ENCODE measurements around the gene TSPAN31.

- no peak for TF ChIP-seq RAD21 (conservative IDR thresholded peaks at IDR 0.05 in 1 of 2, IDR thresholded peaks at IDR 0.05 in 1 of 2)
- TF ChIP-seq RARB (CRISPR knock-in tag; IDR thresholded peaks at IDR 0.05) = no peak
- no peak for TF ChIP-seq RFX5 (IDR thresholded peaks at IDR 0.05)
Measured at GRCh38 chr12:57765003-57765697, 20.3 kb downstream of the TSPAN31 start.

Measured in A549 (cell line).